Middle frontal gyrus (tissue), 1 donor: ENCODE data around the gene ILDR1.

ENCODE experiments used
- DNase-seq: peaks from one replicate; pipeline ENCODE4 v3.0.0-alpha.2; 2015; ENCODE audit warnings: low spot score; ENCODE audit errors: extremely low spot score

The ILDR1 gene

DNA sequence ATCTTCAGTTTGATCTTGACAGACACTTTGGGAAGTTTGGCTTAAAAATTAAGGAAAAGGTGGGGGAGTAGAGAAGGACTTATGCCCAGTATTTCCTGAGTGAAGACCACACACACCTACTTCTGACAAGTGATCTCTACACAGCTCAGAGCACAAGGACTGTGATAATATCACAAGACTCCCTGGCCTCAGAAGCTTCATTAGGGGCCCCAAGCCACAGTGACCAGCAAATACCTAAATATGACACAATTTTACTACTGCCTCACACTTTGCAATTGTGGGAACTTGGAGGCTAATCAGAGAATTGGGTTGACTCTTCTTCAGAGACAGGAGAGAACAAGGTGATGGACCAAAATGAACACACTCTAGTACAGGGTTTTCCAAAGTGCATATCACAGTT is 2.6 kb downstream of the ILDR1 start:
- no peak for DNase-seq

- no peak for DNase-seq
Observed at GRCh38 chr3:122014741-122015140, 7.3 kb downstream of the ILDR1 start.

DNA sequence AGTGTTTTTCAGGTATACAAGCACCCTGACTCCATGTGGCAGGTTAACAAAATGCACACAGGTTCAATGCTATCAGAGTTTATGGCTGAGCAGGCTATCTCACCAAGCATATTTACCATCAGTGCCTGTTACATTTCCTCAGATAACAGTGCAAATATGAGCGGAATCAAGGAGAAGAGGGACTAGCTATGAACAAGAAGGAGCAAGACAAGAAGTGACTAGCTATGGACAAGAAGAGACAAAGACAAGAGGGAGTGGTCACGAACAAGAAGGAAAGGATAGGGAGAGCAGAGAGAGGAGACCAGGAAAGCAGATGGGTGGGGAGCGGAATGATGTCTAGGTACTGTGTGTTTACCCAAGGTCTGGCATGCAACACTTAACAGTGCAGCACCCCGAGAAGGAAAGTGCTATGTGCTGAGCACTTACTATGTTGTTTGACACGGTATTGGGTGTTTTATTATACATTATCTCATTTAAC is 8.6 kb downstream of the ILDR1 start:
- no peak for DNase-seq

- DNase-seq: no peak
Observed at GRCh38 chr3:122012821-122013220, 9.2 kb downstream of the ILDR1 start.

DNA sequence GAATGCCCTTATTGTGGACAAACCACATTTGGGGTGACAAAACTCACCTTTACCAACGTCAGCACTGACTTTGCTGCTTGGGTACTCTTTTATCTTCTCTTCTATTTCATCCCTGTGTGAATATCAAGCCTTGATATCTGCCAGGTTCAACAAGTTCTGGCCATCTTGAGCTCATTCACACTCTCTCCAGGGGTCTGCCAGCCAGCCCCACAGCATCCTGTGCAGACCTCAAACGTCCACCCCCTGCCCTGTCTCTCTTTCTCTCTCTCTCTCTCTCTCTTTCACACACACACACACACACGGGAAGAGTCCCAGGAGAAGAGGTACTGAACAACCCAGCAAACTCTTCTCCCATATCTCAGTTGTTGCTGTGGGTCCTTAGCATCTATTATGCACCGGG is 10.7 kb downstream of the ILDR1 start:
- no peak for DNase-seq

GRCh38 chr3:122010506-122010905 is 11.5 kb downstream of the ILDR1 start:
- DNase-seq: no peak

GRCh38 chr3:122008166-122008565 is 13.9 kb downstream of the ILDR1 start:
- DNase-seq: no peak

- no peak for DNase-seq
Observed at GRCh38 chr3:122006267-122006666, 15.8 kb downstream of the ILDR1 start.

DNA sequence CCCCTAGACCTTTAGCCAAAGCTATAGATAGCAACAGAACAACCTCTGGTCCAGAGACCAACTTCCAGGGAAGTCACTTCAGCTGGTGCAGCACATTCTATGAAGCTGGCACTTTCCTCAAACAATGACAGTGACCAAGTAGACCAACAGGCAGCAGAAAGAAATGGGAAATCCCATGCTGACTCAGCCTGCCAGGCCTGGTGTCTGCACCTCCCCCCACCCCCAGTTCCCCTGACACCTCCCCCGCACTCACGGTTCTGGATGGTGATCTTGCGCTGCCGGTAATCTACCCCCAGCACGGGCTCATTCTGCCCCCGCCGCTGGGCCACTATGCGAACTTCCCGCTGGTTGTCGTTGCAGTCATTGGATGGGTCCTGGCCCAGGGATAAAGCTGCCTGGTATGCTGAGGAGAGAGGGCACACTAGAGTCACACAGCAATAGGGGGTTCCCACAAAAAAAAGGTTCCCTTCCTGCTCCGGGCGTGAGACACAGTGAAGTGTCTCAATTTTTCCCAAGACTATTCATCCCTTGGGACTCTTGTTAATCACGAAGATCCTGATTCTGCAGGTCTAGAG is 17.0 kb downstream of the ILDR1 start:
- DNase-seq: no peak

DNA sequence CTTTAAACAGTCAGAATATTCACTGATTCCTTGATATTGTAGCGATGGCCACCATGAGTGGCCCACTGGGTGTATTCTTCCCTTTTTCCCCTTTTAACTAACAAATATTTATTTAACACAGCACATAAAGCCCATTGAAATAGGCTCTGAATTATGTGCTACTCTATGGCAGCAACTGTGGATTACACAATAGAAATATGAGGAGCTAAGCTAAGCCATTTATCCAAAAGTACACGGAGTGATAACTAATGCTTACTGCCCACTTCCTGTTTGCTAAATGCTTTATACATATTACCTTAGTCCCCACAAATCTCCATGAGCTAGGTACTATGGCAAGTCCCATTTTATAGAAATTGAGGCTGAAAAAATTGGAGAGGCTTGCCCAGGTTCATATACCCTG is 17.9 kb downstream of the ILDR1 start:
- DNase-seq: no peak

GRCh38 chr3:122003606-122004005 is 18.4 kb downstream of the ILDR1 start:
- no peak for DNase-seq

- no peak for DNase-seq
Observed at GRCh38 chr3:122003112-122003511, 18.9 kb downstream of the ILDR1 start.

DNA sequence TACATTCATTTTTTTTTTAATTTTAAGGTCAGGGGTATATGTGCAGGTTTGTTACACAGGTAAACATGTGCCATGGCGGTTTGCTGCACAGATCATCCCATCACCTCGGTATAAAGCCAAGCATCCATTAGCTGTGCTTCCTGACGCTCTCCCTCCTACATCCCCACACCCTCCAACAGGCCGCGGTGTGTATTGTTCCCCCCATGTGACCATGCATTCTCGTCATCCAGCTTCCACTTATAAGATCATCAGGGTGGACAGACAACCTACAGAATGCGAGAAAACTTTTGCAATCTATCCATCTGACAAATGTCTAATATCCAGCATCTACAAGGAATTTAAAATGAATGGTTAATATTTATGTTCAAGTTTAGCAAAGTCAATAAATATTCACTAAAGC is 19.4 kb downstream of the ILDR1 start:
- DNase-seq: no peak

DNA sequence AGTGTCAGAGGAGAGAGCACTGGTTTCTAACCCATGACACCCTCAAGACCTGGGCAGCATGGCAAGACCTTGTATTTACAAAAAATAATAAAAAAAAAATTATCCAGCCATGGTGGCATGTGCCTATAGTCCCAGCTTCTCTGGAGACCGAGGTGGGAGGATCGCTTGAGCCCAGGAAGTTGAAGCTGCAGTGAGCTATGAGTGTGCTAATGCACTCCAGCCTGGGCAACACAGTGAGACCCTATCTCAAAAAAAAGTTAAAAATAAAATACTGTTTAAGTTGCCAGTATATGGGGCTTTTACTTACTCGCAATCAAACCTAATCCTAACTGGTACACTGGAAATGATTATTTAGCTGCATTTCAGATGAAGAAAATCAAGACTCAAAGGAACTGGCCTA is 20.2 kb downstream of the ILDR1 start:
- DNase-seq: no peak

GRCh38 chr3:122000936-122001605 is 21.0 kb downstream of the ILDR1 start:
- DNase-seq: no peak

- DNase-seq: no peak
Observed at GRCh38 chr3:121999931-122000330, 22.1 kb downstream of the ILDR1 start.

- no peak for DNase-seq
Observed at GRCh38 chr3:121998611-121999473, 23.2 kb downstream of the ILDR1 start.

DNA sequence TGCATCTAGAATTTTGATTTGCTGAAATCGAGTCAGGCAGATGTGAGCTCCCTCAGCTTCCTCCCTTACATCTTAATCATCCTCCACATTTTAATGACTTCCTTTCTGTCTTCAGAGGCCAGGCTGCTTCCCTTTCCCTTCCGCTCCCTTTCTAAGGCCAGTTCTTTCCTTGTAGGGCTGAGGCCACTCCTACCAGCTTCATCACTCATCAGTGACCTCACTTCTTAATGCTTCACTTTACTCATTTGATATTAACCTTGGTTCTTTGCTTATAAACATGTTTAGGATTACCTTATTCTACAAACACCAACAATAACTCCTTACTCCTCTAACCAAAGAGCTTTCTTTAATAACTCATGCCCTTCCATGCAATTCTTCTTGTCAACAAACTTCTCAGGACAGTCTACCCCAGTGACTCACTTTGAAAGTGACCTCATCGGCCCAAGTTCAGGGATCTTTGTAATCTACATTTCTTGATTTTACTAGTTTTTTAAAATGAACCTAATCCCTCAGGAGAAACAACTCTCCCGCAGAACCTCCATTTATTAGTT is 23.9 kb downstream of the ILDR1 start:
- DNase-seq: no peak

DNA sequence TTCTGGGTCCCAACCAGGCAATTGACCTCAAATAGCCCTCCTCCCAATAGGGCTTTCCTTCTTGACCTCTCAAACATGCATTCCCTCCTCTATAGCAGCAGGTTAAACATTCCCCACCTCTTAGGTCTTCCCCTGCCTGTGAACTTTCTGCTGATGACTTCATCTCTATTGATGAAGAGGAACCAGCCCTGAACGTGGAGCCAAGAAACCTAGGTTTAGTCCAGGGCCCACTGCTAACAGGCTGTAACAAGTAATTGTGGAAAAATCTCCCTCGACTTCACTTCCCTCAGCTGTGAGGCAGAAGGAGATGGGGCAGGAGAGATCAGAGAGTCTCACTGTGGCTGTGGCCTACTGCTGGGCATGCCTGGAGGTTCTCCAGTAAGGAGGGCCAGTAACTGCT is 24.7 kb downstream of the ILDR1 start:
- no peak for DNase-seq

DNA sequence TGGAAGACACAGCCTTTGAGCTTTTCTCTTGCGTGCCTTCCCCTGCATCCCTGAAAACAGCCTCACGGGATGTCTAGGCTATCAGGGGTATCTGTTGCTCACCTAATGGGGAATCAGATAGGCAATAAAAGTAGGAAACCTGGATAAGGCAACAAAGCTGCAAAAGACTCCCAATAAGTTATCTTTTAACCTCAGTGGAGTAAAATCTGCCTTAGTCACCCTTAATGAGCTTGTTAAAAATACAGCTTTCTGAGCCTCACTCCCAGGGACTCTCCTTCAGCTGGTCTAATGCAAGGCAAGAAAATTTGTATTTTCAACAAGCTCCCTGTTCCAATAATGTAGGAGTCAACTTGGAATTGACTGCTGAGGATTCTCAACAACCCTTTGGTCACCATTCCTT is 25.6 kb downstream of the ILDR1 start:
- no peak for DNase-seq

- no peak for DNase-seq
Observed at GRCh38 chr3:121995161-121996137, 26.6 kb downstream of the ILDR1 start.
